Natural killer cell treated with Interleukin-12 subunit alpha and Interleukin-12 subunit beta and Interleukin-15 and Interleukin-18, amount 100 ng/mL, for 72 hours (primary cell): Measurements from ENCODE around the gene BRD1. TPM values are rescaled to one million over a fixed set of nuclear protein-coding genes. Genes with fewer than 3 reads are reported as not detected.
"Not testable (repeated sequence)": the region's sequence is repeated elsewhere in the genome, so short reads cannot be mapped to it uniquely, and the experiment has no call there.

Experiments used
- ATAC-seq, 2 donors: fragments of 150-1000 bp; cut with Tn5 transposase in 1 of 2; sonication (Bioruptor Pico), chemical (Tn5 transposase) in 1 of 2; 2 replicates each; pipeline ENCODE4 v1.10.0; 2021
- DNase-seq: peaks from one replicate; pipeline ENCODE4 v3.0.0; 2022; ENCODE audit warnings: low spot score
- H3K27ac Mint-ChIP-seq, 2 donors: 1 replicate in 1 of 2; 2 replicates in 1 of 2; pipeline ENCODE4 v1.8.0; 2022; ENCODE audit warnings: mixed read lengths in 2 of 2, mild to moderate bottlenecking in 1 of 2, moderate library complexity in 1 of 2
- H3K27me3 Mint-ChIP-seq, 2 donors: 1 replicate in 1 of 2; 2 replicates in 1 of 2; pipeline ENCODE4 v1.8.0; 2022; ENCODE audit warnings: mixed read lengths in 2 of 2
- H3K36me3 Mint-ChIP-seq: one replicate; pipeline ENCODE4 v1.8.0; 2022; ENCODE audit warnings: mixed read lengths
- H3K4me1 Mint-ChIP-seq, 2 donors: 1 replicate in 1 of 2; 2 replicates in 1 of 2; pipeline ENCODE4 v1.8.0; 2022; ENCODE audit warnings: low read depth in 2 of 2, mixed read lengths in 2 of 2, mild to moderate bottlenecking in 1 of 2
- H3K4me3 Mint-ChIP-seq: one replicate; pipeline ENCODE4 v1.8.0; 2022; ENCODE audit warnings: mixed read lengths
- H3K9me3 Mint-ChIP-seq: 2 replicates; pipeline ENCODE4 v1.8.0; 2022; ENCODE audit warnings: mixed read lengths
- total RNA-seq, 2 donors: library from RNA; stranded (reverse); gene quantifications; one replicate each; pipeline ENCODE4 v1.2.3, GENCODE V29; 2022

The BRD1 gene
- total RNA-seq, 2 donors from 2014 or later: 31.2 to 59.5 TPM

- peak overlapping the region; percentile 50 for H3K4me3 Mint-ChIP-seq
- no peaks in the 10 kb centered on the region for H3K9me3 Mint-ChIP-seq
- ATAC-seq (no peak), DNase-seq (no peak)
- peak overlapping the region in 1 of 2 donors; percentile 53 for H3K27ac Mint-ChIP-seq
- peaks cover 5% of the 10 kb centered on the region for H3K36me3 Mint-ChIP-seq
- peaks cover 20 to 26% of the 10 kb centered on the region in 2 donors for H3K4me1 Mint-ChIP-seq
- H3K27me3 Mint-ChIP-seq: no peaks in the 10 kb centered on the region
Measured at GRCh38 chr22:49784630-49784971, 43.1 kb downstream of the BRD1 start.

- Mint-ChIP-seq H3K9me3 (no peaks in the 10 kb centered on the region), H3K27ac (no peak overlapping the region), H3K4me3 (no peak overlapping the region)
Measured at GRCh38 chr22:49783926-49784629, 43.6 kb downstream of the BRD1 start.

GRCh38 chr22:49783036-49783746, 44.5 kb downstream of the BRD1 start:
- peak; percentile 51 for DNase-seq
- peaks cover 5% of the 10 kb centered on the region for H3K36me3 Mint-ChIP-seq
- no peaks in the 10 kb centered on the region for H3K9me3 Mint-ChIP-seq
- ATAC-seq: no peak
- no peaks in the 10 kb centered on the region for H3K27me3 Mint-ChIP-seq
- H3K27ac Mint-ChIP-seq: no peak overlapping the region
- H3K4me1 Mint-ChIP-seq: peaks cover 14 to 22% of the 10 kb centered on the region in 2 donors
- H3K4me3 Mint-ChIP-seq: peak overlapping the region; percentile 45

More at GRCh38 chr22:49783926-49784629, 43.6 kb downstream of the BRD1 start:
- Mint-ChIP-seq H3K27me3 (no peaks in the 10 kb centered on the region), H3K4me1 (peaks cover 17 to 24% of the 10 kb centered on the region in 2 donors), H3K36me3 (peaks cover 5% of the 10 kb centered on the region)
- ATAC-seq: no peak
- DNase-seq: peak; percentile 45

GRCh38 chr22:49781886-49782285, 45.8 kb downstream of the BRD1 start:
- peaks cover 10 to 15% of the 10 kb centered on the region in 2 donors for H3K4me1 Mint-ChIP-seq
- peak overlapping the region in 1 of 2 donors; percentile 23 for H3K27ac Mint-ChIP-seq
- not testable (repeated sequence) for H3K9me3 Mint-ChIP-seq, H3K4me3 Mint-ChIP-seq, H3K27me3 Mint-ChIP-seq, ATAC-seq, H3K36me3 Mint-ChIP-seq
- DNase-seq: peak; percentile 23

DNA sequence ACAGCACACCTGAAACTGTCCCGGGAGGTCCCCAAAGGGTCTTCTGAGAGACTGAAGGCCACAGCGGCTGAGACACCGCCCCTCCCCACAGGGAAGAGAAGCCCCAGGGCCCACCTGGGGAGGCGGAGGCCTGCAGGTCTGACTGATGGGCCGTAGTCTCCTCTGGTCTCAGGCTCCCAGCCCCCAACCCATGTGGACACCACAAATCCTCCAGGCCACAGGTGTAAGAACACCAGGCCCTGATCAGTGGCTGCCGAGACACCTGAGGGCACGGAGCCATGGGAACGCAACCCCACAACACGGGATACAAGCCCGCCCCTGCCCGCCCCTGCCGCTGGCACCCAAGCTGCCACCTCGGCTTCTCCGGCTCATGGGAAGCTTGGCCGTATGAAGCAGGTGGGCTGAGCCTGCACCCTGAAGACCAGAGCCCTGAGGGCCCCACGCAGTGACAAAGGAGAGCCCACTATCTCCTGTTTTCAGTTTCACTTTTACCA, 46.3 kb downstream of the BRD1 start:
- no peaks in the 10 kb centered on the region for H3K27me3 Mint-ChIP-seq
- ATAC-seq (no peak), DNase-seq (no peak)
- H3K27ac Mint-ChIP-seq: peak overlapping the region in 1 of 2 donors; percentile 23
- H3K9me3 Mint-ChIP-seq: no peaks in the 10 kb centered on the region
- peaks cover 7 to 15% of the 10 kb centered on the region in 2 donors for H3K4me1 Mint-ChIP-seq
- peaks cover 5% of the 10 kb centered on the region for H3K36me3 Mint-ChIP-seq
- H3K4me3 Mint-ChIP-seq: no peak overlapping the region

- H3K9me3 Mint-ChIP-seq: no peaks in the 10 kb centered on the region
- no peak overlapping the region for H3K4me3 Mint-ChIP-seq
- H3K4me1 Mint-ChIP-seq: peaks cover 4 to 11% of the 10 kb centered on the region in 2 donors
- H3K27me3 Mint-ChIP-seq: no peaks in the 10 kb centered on the region
- no peak for ATAC-seq
- H3K36me3 Mint-ChIP-seq: peaks cover 5% of the 10 kb centered on the region
- no peak overlapping the region for H3K27ac Mint-ChIP-seq
- DNase-seq: peak; percentile 37
Measured at GRCh38 chr22:49780698-49781288, 46.9 kb downstream of the BRD1 start.

DNA sequence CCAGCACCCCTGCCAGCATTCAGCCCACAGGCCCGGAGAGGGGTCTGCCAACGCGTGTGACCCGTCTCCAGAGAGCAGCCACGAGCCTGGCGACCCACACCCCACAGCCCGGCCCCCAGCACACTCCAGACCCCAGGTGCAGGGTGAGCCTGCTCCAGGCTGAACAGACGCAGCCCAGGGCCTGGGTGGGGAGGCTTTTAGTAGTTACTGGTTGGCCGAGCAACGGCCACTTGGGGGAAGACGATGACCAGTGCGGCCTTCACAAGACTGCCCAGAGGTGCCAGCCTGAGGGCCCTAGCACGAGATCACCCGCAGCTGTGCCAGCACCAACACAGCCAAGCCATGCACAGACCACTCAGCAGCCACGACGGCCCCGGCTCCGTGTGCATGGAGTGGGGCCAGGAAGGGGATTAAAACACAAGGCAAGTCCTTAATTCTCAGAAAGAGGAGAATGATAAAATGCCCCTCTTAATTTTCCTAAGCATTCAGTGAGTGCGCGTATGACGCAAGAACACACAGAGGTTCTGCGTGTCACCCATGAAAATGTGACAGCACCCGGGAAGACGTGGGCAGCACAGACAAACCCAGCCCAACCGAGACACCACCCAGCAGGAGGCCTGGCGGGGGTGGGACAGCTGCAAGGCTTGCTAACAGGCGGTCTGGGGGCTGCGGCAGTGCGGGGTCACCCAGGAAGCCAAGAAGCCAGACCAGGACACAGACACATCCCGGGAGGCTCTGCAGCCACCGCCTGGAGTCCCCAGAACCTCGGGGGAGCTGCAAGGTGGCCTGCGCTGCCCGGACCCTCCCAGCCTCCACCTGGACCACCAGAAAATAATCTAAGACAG, 47.6 kb downstream of the BRD1 start:
- Mint-ChIP-seq H3K9me3 (no peaks in the 10 kb centered on the region), H3K27ac (no peak overlapping the region), H3K36me3 (peaks cover 5% of the 10 kb centered on the region), H3K4me3 (no peak overlapping the region), H3K27me3 (no peaks in the 10 kb centered on the region), H3K4me1 (peaks cover 4 to 11% of the 10 kb centered on the region in 2 donors)
- DNase-seq (peak; percentile 53), ATAC-seq (no peak)

GRCh38 chr22:49779211-49779610, 48.5 kb downstream of the BRD1 start:
- Mint-ChIP-seq H3K9me3 (no peaks in the 10 kb centered on the region), H3K36me3 (peaks cover 5% of the 10 kb centered on the region), H3K4me1 (peaks cover 4 to 11% of the 10 kb centered on the region in 2 donors), H3K27ac (no peak overlapping the region), H3K4me3 (no peak overlapping the region), H3K27me3 (no peaks in the 10 kb centered on the region)
- no peak for ATAC-seq
- no peak for DNase-seq

- Mint-ChIP-seq H3K9me3 (no peaks in the 10 kb centered on the region), H3K4me3 (no peak overlapping the region), H3K4me1 (peaks cover 0 to 7% of the 10 kb centered on the region in 2 donors), H3K36me3 (no peaks in the 10 kb centered on the region), H3K27ac (no peak overlapping the region), H3K27me3 (no peaks in the 10 kb centered on the region)
- no peak for DNase-seq
- no peak for ATAC-seq
Measured at GRCh38 chr22:49777569-49778249, 50.0 kb downstream of the BRD1 start.

GRCh38 chr22:49776891-49777290, 50.8 kb downstream of the BRD1 start:
- H3K27me3 Mint-ChIP-seq: no peaks in the 10 kb centered on the region
- ATAC-seq (no peak), DNase-seq (no peak)
- H3K4me3 Mint-ChIP-seq: no peak overlapping the region
- no peak overlapping the region for H3K27ac Mint-ChIP-seq
- H3K4me1 Mint-ChIP-seq: peaks cover 0 to 7% of the 10 kb centered on the region in 2 donors
- H3K9me3 Mint-ChIP-seq: no peaks in the 10 kb centered on the region
- no peaks in the 10 kb centered on the region for H3K36me3 Mint-ChIP-seq

DNA sequence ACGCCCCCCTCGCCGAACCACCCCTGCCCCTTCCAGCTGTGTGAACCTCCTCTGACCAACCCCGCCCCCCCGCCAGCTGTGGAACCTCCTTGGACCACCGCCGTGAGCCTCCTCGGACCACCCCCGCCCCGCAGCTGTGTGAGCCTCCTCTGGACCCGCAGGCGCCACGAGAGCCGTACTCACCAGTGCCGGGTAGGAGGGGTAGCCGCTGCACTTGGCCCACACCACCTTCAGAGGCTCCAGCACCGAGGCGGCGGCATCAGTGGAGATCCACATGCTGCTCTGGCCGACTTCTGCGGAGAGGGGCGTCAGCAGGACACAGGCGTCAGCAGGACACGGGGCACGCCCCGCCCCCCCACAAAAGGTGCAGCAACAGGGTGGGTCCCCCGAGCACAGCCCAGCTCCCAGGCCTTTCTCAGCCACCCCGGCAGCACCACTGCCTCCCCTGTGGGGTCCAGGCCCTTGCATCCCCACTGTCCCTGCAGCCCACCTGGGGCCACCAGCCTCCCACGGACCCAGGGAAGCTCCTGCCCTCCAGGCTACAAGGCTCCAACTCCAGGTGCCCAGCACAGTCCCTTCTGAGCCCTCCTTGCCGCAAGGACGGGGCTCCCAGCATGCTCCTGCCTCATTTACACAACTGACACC, 51.7 kb downstream of the BRD1 start:
- DNase-seq (no peak), ATAC-seq (no peak)
- Mint-ChIP-seq H3K27ac (no peak overlapping the region), H3K4me3 (no peak overlapping the region), H3K27me3 (no peaks in the 10 kb centered on the region), H3K9me3 (no peaks in the 10 kb centered on the region), H3K36me3 (no peaks in the 10 kb centered on the region), H3K4me1 (peaks cover 0 to 5% of the 10 kb centered on the region in 2 donors)

DNA sequence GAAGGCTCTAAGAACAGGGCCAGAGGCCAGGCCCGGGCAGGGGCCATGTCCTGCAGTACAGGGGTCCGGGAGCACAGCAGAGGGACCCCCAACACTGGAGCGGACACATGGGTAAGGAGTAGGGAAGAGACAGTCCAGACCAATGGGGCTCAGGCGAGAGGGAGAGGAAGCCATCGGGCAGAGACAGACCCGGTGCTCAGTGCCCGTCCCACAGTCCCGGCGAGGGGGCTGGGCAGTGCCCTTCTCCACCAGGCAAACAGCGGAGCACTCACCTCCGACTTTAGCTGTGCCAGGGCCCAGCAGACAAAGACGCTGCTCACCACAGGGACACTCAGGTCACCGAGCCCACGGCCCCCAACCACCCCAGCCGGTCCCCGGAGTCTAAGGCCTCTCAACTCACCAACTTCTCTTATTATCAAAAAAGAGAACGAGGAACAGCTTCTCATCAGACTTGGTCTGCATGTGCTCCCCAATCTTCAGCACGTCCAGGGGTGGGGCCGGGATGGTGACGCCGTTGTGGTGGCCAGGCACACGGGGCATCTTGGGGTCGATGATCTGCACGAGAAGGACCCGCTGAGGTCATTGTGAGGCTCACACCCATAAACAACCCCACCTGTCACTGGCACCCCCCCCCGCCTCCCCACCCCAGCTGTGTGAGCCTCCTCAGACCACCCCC, 52.3 kb downstream of the BRD1 start:
- DNase-seq (no peak), ATAC-seq (no peak)
- Mint-ChIP-seq H3K27ac (no peak overlapping the region), H3K9me3 (no peaks in the 10 kb centered on the region), H3K27me3 (no peaks in the 10 kb centered on the region), H3K4me3 (no peak overlapping the region), H3K4me1 (peaks cover 0 to 5% of the 10 kb centered on the region in 2 donors), H3K36me3 (no peaks in the 10 kb centered on the region)
